Measurements from ENCODE around the gene ACAD9. TPM values are rescaled to one million over a fixed set of nuclear protein-coding genes. Genes with fewer than 3 reads are reported as not detected.

Gene ACAD9
- total and polyA plus RNA-seq, 2 of the 13 experiments (the other 11 are each of a cell fraction or from before 2014, with no cell fraction given) = 15.3 to 38.2 TPM

GRCh38 chr3:128835096-128835495, 44.3 kb upstream of the ACAD9 start (continued):
- TF ChIP-seq ZNF407 (CRISPR knock-in tag; IDR thresholded peaks at IDR 0.05; ENCODE audit: not compliant biosample characterization) = no peak
- no peak for TF ChIP-seq FOXO4 (CRISPR knock-in tag; conservative IDR thresholded peaks at IDR 0.05)

Data from HepG2 (cell line).